PC-3 (cell line): ENCODE data around the gene UCHL5. TPM values are rescaled to one million over a fixed set of nuclear protein-coding genes. Genes with fewer than 3 reads are reported as not detected.
"Not testable (repeated sequence)": the region's sequence is repeated elsewhere in the genome, so short reads cannot be mapped to it uniquely, and the experiment has no call there.

ENCODE experiments used
- ATAC-seq: fragments of 200-7000 bp; cut with Tn5 transposase; 2 replicates; pipeline ENCODE4 v1.9.1; 2020; ENCODE audit warnings: mild to moderate bottlenecking, moderate library complexity
- BruUV-seq: library from RNA; stranded (reverse); fragments of 400-500 nt; replicated peaks from 2 replicates; lab custom pipeline; 2021; lab: Mats Ljungman, UMichigan
- CTCF ChIA-PET: fragments of 300-600 bp; sonication (Branson Sonifier 250); formaldehyde crosslinking; loops from one replicate; lab custom pipeline; 2022; ENCODE audit warnings: antibody characterized with exemption; lab: Charles Lee
- POLR2A ChIA-PET: fragments of 300-600 bp; sonication (Branson Sonifier 250); formaldehyde crosslinking; loops from one replicate; lab custom pipeline; 2022; ENCODE audit warnings: antibody characterized with exemption; ENCODE audit not compliant: unreplicated experiment; lab: Charles Lee
- DNase-seq: peaks from one replicate; pipeline ENCODE4 v3.0.0-alpha.2; 2015
- H2AFZ ChIP-seq: fragments of 300-600 bp; sonication (generic); 2 replicates; pipeline ENCODE4 v1.6.0; 2016; ENCODE audit warnings: antibody characterized with exemption, low read length
- H3F3A ChIP-seq: fragments of 300-600 bp; sonication (generic); one replicate; pipeline ENCODE4 v1.6.0; 2017; ENCODE audit warnings: antibody characterized with exemption, low read length, control low read depth, mild to moderate bottlenecking; ENCODE audit not compliant: unreplicated experiment
- H3K27ac ChIP-seq: fragments of 300-600 bp; sonication (generic); 2 replicates; pipeline ENCODE4 v1.5.1; 2016; ENCODE audit warnings: mild to moderate bottlenecking, low read length
- H3K27me3 ChIP-seq: fragments of 300-600 bp; sonication (generic); 2 replicates; pipeline ENCODE4 v1.6.1; 2016; ENCODE audit warnings: low read length, mixed read lengths
- H3K36me3 ChIP-seq: fragments of 300-600 bp; sonication (generic); 2 replicates; pipeline ENCODE4 v1.6.1; 2016; ENCODE audit warnings: low read depth, mixed run types, low read length, mixed read lengths
- H3K4me1 ChIP-seq: fragments of 300-600 bp; sonication (generic); 2 replicates; pipeline ENCODE4 v1.5.1; 2016; ENCODE audit warnings: low read length; ENCODE audit not compliant: insufficient read depth
- H3K4me2 ChIP-seq: fragments of 300-600 bp; sonication (generic); 2 replicates; pipeline ENCODE4 v1.6.0; 2016; ENCODE audit warnings: low read length
- H3K4me3 ChIP-seq: fragments of 300-600 bp; sonication (generic); 2 replicates; pipeline ENCODE4 v1.5.1; 2016; ENCODE audit warnings: mild to moderate bottlenecking, low read length, mixed read lengths
- H3K79me2 ChIP-seq: fragments of 300-600 bp; sonication (generic); 2 replicates; pipeline ENCODE4 v1.6.1; 2017; ENCODE audit warnings: low read length, mixed read lengths
- H3K9ac ChIP-seq: fragments of 300-600 bp; sonication (generic); 2 replicates; pipeline ENCODE4 v1.6.0; 2016; ENCODE audit warnings: mild to moderate bottlenecking, low read length
- H3K9me2 ChIP-seq: fragments of 300-600 bp; sonication (generic); replicated peaks from 2 replicates; pipeline ENCODE4 v1.6.1; 2016; ENCODE audit warnings: mixed run types, low read length, mixed read lengths
- H3K9me3 ChIP-seq: fragments of 300-600 bp; sonication (generic); 2 replicates; pipeline ENCODE4 v1.6.1; 2016; ENCODE audit warnings: low read length, mixed read lengths
- H4K20me1 ChIP-seq: fragments of 300-600 bp; sonication (generic); 2 replicates; pipeline ENCODE4 v1.6.1; 2016; ENCODE audit warnings: low read length, mixed read lengths
- CTCF ChIP-seq: fragments of 300-600 bp; sonication (generic); conservative IDR thresholded peaks from 2 replicates; pipeline ENCODE4 v1.5.1; 2017; ENCODE audit warnings: antibody characterized with exemption, low read depth, mild to moderate bottlenecking, low read length
- EZH2 ChIP-seq: fragments of 300-600 bp; sonication (generic); IDR thresholded peaks from one replicate; pipeline ENCODE4 v1.6.1; 2017; ENCODE audit warnings: antibody characterized with exemption, mild to moderate bottlenecking, low read length; ENCODE audit not compliant: unreplicated experiment
- EZH2phosphoT487 ChIP-seq: fragments of 300-600 bp; sonication (generic); IDR thresholded peaks from 2 replicates; pipeline ENCODE4 v1.6.1; 2018; ENCODE audit warnings: mild to moderate bottlenecking, antibody characterized with exemption, low read length, borderline replicate concordance
- intact Hi-C: fragments of 100-400 bp; cut with micrococcal nuclease; formaldehyde crosslinking; loops from 2 replicates; pipeline ENCODE4 v1.9.0; 2023
- total RNA-seq: library from RNA; depleted of rRNA; stranded (reverse); fragments of >200 nt; gene quantifications from 2 replicates; pipeline ENCODE4 v1.2.3, GENCODE V29; 2014

UCHL5 gene
- total RNA-seq, 1 experiment from 2014 or later = 31.3 TPM

- H2AFZ ChIP-seq = no peak overlapping the region
- ATAC-seq (no peak), DNase-seq (no peak)
- CTCF ChIA-PET = no interaction called here
- no peak overlapping the region for H3K9ac ChIP-seq
- no peaks in the 10 kb centered on the region for H3K4me1 ChIP-seq
- H3K27me3 ChIP-seq = no peaks in the 10 kb centered on the region
- no peaks in the 10 kb centered on the region for H4K20me1 ChIP-seq
- H3K4me2 ChIP-seq = no peak overlapping the region
- no peaks in the 10 kb centered on the region for H3K9me2 ChIP-seq
- intact Hi-C loops = loop anchor here (10.0 kb wide), 1 partner anchor 422 kb away; no protein-coding TSS in a partner anchor
- no peaks in the 10 kb centered on the region for H3K36me3 ChIP-seq
- H3K9me3 ChIP-seq = no peaks in the 10 kb centered on the region
- H3F3A ChIP-seq = no peaks in the 10 kb centered on the region
- BruUV-seq = no TSS peak
- POLR2A ChIA-PET = no interaction called here
- peaks cover 63% of the 10 kb centered on the region for H3K79me2 ChIP-seq
- TF ChIP-seq CTCF (no peak), EZH2 (no peak), EZH2phosphoT487 (no peak)
- no peak overlapping the region for H3K4me3 ChIP-seq
- H3K27ac ChIP-seq = no peak overlapping the region
Observed at GRCh38 chr1:193036337-193037047, 22.7 kb downstream of the UCHL5 start.

GRCh38 chr1:193033610-193034009, 25.6 kb downstream of the UCHL5 start:
- H3K9me3 ChIP-seq = no peaks in the 10 kb centered on the region
- no peak overlapping the region for H3K27ac ChIP-seq
- peaks cover 7% of the 10 kb centered on the region; the same call in 1 of the 2 replicates for H3K36me3 ChIP-seq
- TF ChIP-seq CTCF (no peak), EZH2phosphoT487 (no peak), EZH2 (no peak)
- no peaks in the 10 kb centered on the region for H3F3A ChIP-seq
- no peaks in the 10 kb centered on the region for H3K9me2 ChIP-seq
- ATAC-seq = no peak
- no peaks in the 10 kb centered on the region for H3K4me1 ChIP-seq
- no peak overlapping the region for H3K4me3 ChIP-seq
- no peak overlapping the region for H3K9ac ChIP-seq
- intact Hi-C loops = loop anchor here (5.0 to 10.0 kb wide), 2 partner anchors 419 to 556 kb away; no protein-coding TSS in a partner anchor
- no TSS peak for BruUV-seq
- no peak overlapping the region for H2AFZ ChIP-seq
- H3K27me3 ChIP-seq = no peaks in the 10 kb centered on the region
- ChIA-PET CTCF (no interaction called here), POLR2A (no interaction called here)
- no peaks in the 10 kb centered on the region for H4K20me1 ChIP-seq
- peaks cover 66% of the 10 kb centered on the region for H3K79me2 ChIP-seq
- no peak overlapping the region for H3K4me2 ChIP-seq
- no peak for DNase-seq

- intact Hi-C loops = loop anchor here (5.0 to 10.0 kb wide), 2 partner anchors 418 to 556 kb away; no protein-coding TSS in a partner anchor
- H3K4me2 ChIP-seq, DNase-seq, H3K9me3 ChIP-seq, ATAC-seq, H3K27ac ChIP-seq, H3K4me1 ChIP-seq, H3K27me3 ChIP-seq, H3K9me2 ChIP-seq, H3K4me3 ChIP-seq, BruUV-seq, H3K9ac ChIP-seq, POLR2A ChIA-PET, H3K36me3 ChIP-seq, H2AFZ ChIP-seq, H4K20me1 ChIP-seq, H3F3A ChIP-seq: not testable (repeated sequence)
- peaks cover 61% of the 10 kb centered on the region for H3K79me2 ChIP-seq
- CTCF ChIA-PET = interaction anchor here (0.7 kb wide), 1 partner anchor 110 kb away, joined by 4 read pairs; no protein-coding TSS in a partner anchor
Observed at GRCh38 chr1:193032643-193033427, 26.3 kb downstream of the UCHL5 start.
